ENCODE measurements around the gene GIPC2. TPM values are rescaled to one million over a fixed set of nuclear protein-coding genes. Genes with fewer than 3 reads are reported as not detected.

GIPC2 gene
- total RNA-seq, 1 experiment from 2014 or later: 2.8 TPM

DNA sequence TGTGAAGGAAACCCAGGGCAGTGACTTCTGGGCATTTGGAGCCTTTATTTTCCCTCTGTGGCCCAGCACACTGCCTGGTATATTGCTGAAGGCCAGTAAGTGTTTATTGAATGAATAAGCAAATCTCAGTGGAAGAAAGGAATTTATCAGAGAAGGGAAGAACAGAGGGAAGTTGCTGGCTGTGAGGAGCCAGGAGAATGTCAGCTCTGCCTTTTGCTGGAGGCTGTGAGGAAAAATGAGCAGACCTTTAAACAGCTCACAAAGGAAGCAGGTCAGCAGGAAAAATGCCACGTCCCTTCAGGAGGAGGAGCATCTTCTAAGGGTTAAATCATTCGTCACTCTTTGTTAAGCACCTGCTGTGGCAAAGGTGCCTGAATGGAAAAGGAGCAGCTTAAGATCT is 75.9 kb downstream of the GIPC2 start:
- H3K27me3 Mint-ChIP-seq (ENCODE audit: unreplicated experiment): no peaks in the 10 kb centered on the region
- CTCF ChIA-PET: no interaction called here
- TF ChIP-seq, protein P1, sequence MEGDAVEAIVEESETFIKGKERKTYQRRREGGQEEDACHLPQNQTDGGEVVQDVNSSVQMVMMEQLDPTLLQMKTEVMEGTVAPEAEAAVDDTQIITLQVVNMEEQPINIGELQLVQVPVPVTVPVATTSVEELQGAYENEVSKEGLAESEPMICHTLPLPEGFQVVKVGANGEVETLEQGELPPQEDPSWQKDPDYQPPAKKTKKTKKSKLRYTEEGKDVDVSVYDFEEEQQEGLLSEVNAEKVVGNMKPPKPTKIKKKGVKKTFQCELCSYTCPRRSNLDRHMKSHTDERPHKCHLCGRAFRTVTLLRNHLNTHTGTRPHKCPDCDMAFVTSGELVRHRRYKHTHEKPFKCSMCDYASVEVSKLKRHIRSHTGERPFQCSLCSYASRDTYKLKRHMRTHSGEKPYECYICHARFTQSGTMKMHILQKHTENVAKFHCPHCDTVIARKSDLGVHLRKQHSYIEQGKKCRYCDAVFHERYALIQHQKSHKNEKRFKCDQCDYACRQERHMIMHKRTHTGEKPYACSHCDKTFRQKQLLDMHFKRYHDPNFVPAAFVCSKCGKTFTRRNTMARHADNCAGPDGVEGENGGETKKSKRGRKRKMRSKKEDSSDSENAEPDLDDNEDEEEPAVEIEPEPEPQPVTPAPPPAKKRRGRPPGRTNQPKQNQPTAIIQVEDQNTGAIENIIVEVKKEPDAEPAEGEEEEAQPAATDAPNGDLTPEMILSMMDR (IDR thresholded peaks at IDR 0.05; ENCODE audit: unreplicated experiment): no peak
- H3K9me3 Mint-ChIP-seq (ENCODE audit: low read depth, unreplicated experiment): no peaks in the 10 kb centered on the region
- no peak overlapping the region for H3K27ac Mint-ChIP-seq (ENCODE audit: unreplicated experiment)
- intact Hi-C loops (cut with micrococcal nuclease; ENCODE audit: unreplicated experiment): no loop called here
- no peak for DNase-seq
- no TSS peak for BruUV-seq (replicated peaks)
- no peaks in the 10 kb centered on the region for H3K4me1 Mint-ChIP-seq (ENCODE audit: low read depth, unreplicated experiment)
- H3K4me3 Mint-ChIP-seq (ENCODE audit: low read depth, unreplicated experiment): no peak overlapping the region
- H3K36me3 Mint-ChIP-seq (ENCODE audit: insufficient read depth, unreplicated experiment): no peaks in the 10 kb centered on the region

DNA sequence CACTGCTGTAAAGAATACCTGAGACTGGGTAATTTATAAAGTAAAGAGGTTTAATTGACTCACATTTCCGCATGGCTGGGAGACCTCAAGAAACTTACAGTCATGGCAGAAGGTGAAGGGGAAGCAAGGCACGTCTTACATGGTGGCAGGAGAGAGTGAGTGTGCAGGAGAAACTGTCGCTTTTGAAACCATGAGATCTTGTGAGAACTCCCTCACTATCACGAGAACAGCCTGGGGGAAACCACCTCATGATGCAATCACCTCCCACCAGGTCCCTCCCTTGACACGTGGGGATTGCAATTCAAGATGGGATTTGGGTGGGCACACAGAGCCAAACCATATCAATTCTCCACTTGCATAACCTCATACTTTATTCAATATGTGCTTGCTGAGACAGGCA is 76.6 kb downstream of the GIPC2 start:
- Mint-ChIP-seq H3K36me3 (ENCODE audit: insufficient read depth, unreplicated experiment) (no peaks in the 10 kb centered on the region), H3K4me1 (ENCODE audit: low read depth, unreplicated experiment) (no peaks in the 10 kb centered on the region), H3K9me3 (ENCODE audit: low read depth, unreplicated experiment) (no peaks in the 10 kb centered on the region), H3K4me3 (ENCODE audit: low read depth, unreplicated experiment) (no peak overlapping the region), H3K27me3 (ENCODE audit: unreplicated experiment) (no peaks in the 10 kb centered on the region), H3K27ac (ENCODE audit: unreplicated experiment) (no peak overlapping the region)
- no peak for DNase-seq
- TF ChIP-seq, protein P1 (IDR thresholded peaks at IDR 0.05; ENCODE audit: unreplicated experiment): no peak
- no TSS peak for BruUV-seq (replicated peaks)
- CTCF ChIA-PET: no interaction called here
- intact Hi-C loops (cut with micrococcal nuclease; ENCODE audit: unreplicated experiment): no loop called here

DNA sequence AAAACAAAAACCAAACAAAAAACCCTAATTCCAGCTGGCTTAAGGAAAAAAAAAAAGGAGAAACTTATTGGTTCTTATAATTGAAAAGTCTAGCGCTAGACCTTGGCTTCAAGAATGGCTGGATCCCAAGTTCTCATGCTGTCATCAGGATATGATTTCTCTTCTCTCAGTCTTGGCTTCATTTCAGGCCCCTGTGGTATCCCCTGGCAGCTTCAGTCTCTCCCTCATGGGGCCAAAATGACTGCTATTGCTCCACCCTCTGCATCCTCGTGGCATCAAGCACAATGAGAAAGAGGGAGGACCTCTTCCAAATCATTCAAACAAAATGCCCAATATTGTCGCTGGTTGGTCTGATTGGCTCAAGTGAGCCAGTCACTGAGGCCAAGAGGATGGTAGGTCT is 80.7 kb downstream of the GIPC2 start:
- intact Hi-C loops (cut with micrococcal nuclease; ENCODE audit: unreplicated experiment): no loop called here
- Mint-ChIP-seq H3K36me3 (ENCODE audit: insufficient read depth, unreplicated experiment) (no peaks in the 10 kb centered on the region), H3K27ac (ENCODE audit: unreplicated experiment) (no peak overlapping the region), H3K9me3 (ENCODE audit: low read depth, unreplicated experiment) (no peaks in the 10 kb centered on the region), H3K27me3 (ENCODE audit: unreplicated experiment) (no peaks in the 10 kb centered on the region), H3K4me1 (ENCODE audit: low read depth, unreplicated experiment) (no peaks in the 10 kb centered on the region), H3K4me3 (ENCODE audit: low read depth, unreplicated experiment) (no peak overlapping the region)
- BruUV-seq (replicated peaks): no TSS peak
- CTCF ChIA-PET: no interaction called here
- no peak for DNase-seq
- TF ChIP-seq, protein P1 (IDR thresholded peaks at IDR 0.05; ENCODE audit: unreplicated experiment): no peak

DNA sequence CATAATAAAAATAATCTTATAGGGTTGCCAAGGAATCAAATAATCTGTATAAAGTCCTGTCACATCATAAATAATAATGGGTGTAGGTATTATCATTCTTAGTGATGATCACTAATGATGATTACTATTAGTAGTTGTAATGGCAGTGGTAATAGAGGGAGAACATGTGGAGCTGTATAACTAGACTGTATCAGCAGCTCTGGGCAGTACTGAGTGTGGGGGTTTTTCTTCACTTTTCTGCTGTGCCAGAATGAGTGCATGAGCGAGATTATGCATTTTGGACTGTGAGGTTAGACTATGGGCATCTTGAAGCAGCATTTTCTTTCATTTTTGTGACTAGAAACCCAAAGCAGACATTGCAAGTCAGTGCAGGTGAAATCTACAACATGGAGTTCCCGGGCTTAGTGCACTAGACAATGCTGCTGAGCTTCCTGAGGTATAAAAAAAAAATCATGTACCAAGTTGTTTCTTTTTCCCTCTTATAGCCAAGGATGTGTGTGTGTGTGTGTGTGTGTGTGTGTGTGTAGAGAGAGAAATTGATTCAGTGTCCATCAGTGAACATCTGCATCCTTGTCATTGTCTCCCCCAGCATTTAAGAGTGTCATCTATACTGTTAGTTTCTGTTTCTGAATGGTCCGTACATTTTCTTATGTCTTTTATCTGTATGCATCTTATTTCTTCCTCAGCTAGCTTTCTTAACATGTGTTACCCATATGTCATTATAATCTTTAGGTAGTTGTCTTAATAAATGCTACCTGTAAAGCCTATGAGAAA is 86.6 kb downstream of the GIPC2 start:
- intact Hi-C loops (cut with micrococcal nuclease; ENCODE audit: unreplicated experiment): no loop called here
- no peaks in the 10 kb centered on the region for H3K27me3 Mint-ChIP-seq (ENCODE audit: unreplicated experiment)
- no peak for DNase-seq
- H3K9me3 Mint-ChIP-seq (ENCODE audit: low read depth, unreplicated experiment): no peaks in the 10 kb centered on the region
- CTCF ChIA-PET: interaction anchor here (0.7 kb wide), 1 partner anchor 543 kb away, joined by 3 read pairs; no protein-coding TSS in a partner anchor
- no peaks in the 10 kb centered on the region for H3K36me3 Mint-ChIP-seq (ENCODE audit: insufficient read depth, unreplicated experiment)
- no peaks in the 10 kb centered on the region for H3K4me1 Mint-ChIP-seq (ENCODE audit: low read depth, unreplicated experiment)
- BruUV-seq (replicated peaks): no TSS peak
- no peak overlapping the region for H3K4me3 Mint-ChIP-seq (ENCODE audit: low read depth, unreplicated experiment)
- TF ChIP-seq, protein P1 (IDR thresholded peaks at IDR 0.05; ENCODE audit: unreplicated experiment): no peak
- H3K27ac Mint-ChIP-seq (ENCODE audit: unreplicated experiment): no peak overlapping the region

Measured in Calu3 (cell line).